GM10248 (cell line): ENCODE results near the gene NTM.

Source experiments
- CTCF ChIA-PET: fragments of 300-600 bp; sonication (Branson Sonifier 250); formaldehyde crosslinking; extraction: SDS; loops from one replicate; lab custom pipeline; 2021; ENCODE audit warnings: antibody characterized with exemption; lab: Yijun Ruan, JAX
- POLR2A ChIA-PET: fragments of 350-650 bp; sonication (Branson Sonifier 250); formaldehyde crosslinking; extraction: SDS; loops from one replicate; lab custom pipeline; 2020; ENCODE audit warnings: antibody characterized with exemption; lab: Yijun Ruan, JAX
- DNase-seq: peaks from one replicate; pipeline ENCODE4 v3.0.0; 2012; ENCODE audit errors: extremely low spot score
- TF ChIP-seq, protein P1 (sequence below): IDR thresholded peaks from 2 replicates; pipeline ENCODE4 v1.5.1; 2012; ENCODE audit warnings: mild to moderate bottlenecking, low read depth; ENCODE audit errors: extremely low read depth, missing control alignments, control extremely low read depth

The NTM gene

GRCh38 chr11:131888230-131888855 is 517.9 kb downstream of the NTM start:
- ChIA-PET CTCF (no interaction called here), POLR2A (no interaction called here)
- TF ChIP-seq, protein P1, sequence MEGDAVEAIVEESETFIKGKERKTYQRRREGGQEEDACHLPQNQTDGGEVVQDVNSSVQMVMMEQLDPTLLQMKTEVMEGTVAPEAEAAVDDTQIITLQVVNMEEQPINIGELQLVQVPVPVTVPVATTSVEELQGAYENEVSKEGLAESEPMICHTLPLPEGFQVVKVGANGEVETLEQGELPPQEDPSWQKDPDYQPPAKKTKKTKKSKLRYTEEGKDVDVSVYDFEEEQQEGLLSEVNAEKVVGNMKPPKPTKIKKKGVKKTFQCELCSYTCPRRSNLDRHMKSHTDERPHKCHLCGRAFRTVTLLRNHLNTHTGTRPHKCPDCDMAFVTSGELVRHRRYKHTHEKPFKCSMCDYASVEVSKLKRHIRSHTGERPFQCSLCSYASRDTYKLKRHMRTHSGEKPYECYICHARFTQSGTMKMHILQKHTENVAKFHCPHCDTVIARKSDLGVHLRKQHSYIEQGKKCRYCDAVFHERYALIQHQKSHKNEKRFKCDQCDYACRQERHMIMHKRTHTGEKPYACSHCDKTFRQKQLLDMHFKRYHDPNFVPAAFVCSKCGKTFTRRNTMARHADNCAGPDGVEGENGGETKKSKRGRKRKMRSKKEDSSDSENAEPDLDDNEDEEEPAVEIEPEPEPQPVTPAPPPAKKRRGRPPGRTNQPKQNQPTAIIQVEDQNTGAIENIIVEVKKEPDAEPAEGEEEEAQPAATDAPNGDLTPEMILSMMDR: no peak
- DNase-seq: no peak

- TF ChIP-seq, protein P1: no peak
- POLR2A ChIA-PET: no interaction called here
- no peak for DNase-seq
- CTCF ChIA-PET: interaction anchor here (0.9 kb wide), 2 partner anchors 12 to 18 kb away, joined by 3 to 4 read pairs; no protein-coding TSS in a partner anchor
These were observed 518.7 kb downstream of the NTM start for GRCh38 chr11:131889146-131889577.

DNA sequence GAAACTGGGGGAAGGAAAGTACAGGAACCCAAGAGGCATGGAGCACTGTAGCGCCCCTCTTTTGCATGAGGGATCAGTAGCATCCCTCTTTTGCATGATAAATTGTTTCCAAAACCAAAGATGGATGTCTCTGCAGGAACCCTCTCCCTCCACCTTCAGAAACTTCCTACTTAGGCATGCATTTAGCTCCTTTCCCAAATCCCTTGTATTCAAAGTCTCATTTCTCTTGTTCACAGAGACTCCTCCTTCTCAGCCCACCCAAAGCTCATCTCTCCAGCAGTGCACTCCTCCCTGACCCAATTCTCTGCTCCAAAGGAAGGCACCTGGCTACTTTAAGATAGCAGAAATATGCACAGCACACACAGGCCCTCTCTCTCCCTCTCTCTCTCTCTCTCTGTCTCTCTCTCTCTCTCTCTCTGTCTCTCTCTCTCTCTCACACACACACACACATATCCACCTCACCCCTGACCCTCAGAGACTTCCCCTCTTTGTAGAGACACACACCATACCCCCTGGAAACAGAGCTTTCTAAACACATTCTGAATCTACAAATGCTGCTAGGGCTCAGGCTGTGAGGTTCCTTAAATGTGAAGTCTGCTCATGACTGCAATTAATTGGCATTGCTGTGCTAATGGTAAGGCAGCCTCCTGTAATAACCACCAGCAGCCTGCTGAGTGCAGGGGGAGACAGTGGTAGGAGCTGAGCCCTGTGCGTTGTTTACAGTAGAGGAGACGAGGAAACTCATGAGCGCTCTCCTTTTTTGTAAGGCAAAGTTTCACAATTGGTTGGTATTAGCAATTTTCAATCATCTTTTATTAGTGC is 519.6 kb downstream of the NTM start:
- TF ChIP-seq, protein P1: no peak
- CTCF ChIA-PET: interaction anchor here (0.9 to 6.1 kb wide), 5 partner anchors 11 to 25 kb away, joined by 3 to 22 read pairs (median 4); no protein-coding TSS in a partner anchor
- no peak for DNase-seq
- POLR2A ChIA-PET: no interaction called here

DNA sequence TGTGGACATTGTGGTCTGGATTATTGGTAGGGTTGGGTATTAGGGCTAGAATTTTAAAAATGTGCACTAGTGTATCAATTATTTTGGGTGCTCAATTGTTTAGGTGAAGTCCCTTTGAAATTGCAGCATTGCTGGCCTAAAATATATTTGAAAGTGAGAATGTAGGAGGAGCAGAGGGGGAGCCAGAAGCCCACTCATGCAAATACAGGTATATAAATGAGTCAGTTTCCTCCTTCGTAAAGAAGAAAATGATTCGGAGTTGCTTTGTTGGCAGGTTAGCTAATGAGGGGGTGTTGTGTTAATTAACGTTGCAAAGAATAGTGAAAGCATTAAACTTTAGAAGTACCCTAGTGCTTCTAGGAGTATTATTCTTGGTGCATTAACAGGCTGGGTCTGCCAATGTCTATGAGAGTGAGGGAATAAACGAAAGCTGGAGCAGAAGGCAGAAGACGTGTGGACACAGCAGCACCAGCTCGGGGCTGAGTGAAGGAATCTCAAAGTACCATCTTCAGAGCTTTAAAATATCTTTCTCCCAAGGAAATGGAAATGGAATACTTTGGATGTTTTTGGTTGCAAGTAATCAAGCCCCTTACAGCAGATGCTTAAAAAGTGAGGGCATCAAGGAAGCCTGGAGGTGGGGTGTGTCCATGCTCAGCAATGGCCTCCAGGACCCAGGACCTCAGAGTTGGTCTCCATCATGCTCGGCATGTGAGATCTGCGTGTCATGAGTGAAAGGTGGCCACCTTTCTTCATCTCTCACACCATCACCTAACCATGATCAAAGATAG is 522.9 kb downstream of the NTM start:
- CTCF ChIA-PET: interaction anchor here (1.0 to 6.1 kb wide), 6 partner anchors 8 to 25 kb away, joined by 3 to 22 read pairs (median 8); no protein-coding TSS in a partner anchor
- TF ChIP-seq, protein P1: no peak
- peak; percentile 70 for DNase-seq
- POLR2A ChIA-PET: no interaction called here

DNA sequence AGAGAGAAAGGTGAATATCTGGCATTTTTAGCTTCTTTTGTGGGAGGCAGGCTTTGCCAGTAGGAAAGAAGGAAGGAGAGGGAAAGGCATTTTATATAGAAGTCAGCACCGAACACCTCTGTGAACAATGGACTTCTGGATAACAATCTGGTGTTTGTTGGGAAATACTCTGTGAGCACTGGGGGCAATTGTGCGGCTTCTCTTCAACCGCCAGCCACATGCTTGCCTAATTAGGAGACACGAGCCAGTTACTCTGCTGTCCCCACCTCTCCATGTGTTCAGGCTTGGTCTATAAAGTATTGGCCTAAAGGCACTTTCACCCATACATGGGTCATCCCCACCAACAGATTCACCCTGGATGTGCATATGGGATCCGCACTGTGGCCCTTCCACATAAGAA is 523.6 kb downstream of the NTM start:
- TF ChIP-seq, protein P1: no peak
- ChIA-PET CTCF (interaction anchor here (1.0 to 6.1 kb wide), 6 partner anchors 10 to 146 kb away, joined by 3 to 22 read pairs (median 3); no protein-coding TSS in a partner anchor), POLR2A (no interaction called here)
- DNase-seq: no peak
